ENCODE measurements around the gene PLA1A.
A peak's percentile ranks its signal among the peaks of the same experiment; 100 is the strongest.
"Not testable (repeated sequence)": the region's sequence is repeated elsewhere in the genome, so short reads cannot be mapped to it uniquely, and the experiment has no call there.

Gene PLA1A

DNA sequence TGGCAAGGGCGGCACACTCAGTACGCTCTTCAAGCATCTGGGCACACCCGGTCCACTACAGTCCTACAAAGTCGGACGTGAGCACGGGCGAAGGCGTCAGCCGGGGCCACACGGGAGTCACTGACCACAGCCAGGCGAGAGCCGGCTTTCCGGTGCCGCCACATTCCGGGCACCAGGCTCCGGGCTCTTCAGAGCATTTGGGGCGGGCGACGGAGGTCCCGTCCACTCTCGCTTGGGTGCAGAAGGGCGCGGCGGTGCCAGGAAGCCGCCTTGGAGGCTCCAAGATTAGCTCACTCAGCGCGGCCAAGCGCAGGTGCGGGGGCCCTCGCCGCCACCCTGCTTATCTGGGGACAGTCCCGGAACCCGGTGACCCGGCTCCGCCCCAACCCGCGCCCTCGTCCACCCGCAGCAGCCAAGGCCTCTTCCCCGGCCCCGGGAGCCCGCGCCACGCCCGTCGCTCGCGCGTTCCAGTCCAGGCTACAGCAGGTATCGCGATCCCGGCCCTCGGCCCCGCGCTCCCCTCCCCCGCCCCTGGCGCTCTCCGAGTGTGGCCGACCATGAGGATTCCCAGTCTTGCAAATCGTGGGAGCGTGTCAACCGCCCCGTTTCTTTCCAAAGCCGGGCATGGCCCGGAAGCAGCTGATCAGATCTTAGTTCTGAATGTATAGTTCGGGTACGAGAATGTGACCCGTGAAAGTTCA is 18.2 kb upstream of the PLA1A start, which contains the start of gene ADPRH:
TSS of gene ADPRH (plus strand) at position 127 of the 701 bp plus-strand sequence. CDS start 2,678 bp downstream, outside the sequence.
- peak; percentile 69 for DNase-seq (ENCODE audit: low spot score)

DNA sequence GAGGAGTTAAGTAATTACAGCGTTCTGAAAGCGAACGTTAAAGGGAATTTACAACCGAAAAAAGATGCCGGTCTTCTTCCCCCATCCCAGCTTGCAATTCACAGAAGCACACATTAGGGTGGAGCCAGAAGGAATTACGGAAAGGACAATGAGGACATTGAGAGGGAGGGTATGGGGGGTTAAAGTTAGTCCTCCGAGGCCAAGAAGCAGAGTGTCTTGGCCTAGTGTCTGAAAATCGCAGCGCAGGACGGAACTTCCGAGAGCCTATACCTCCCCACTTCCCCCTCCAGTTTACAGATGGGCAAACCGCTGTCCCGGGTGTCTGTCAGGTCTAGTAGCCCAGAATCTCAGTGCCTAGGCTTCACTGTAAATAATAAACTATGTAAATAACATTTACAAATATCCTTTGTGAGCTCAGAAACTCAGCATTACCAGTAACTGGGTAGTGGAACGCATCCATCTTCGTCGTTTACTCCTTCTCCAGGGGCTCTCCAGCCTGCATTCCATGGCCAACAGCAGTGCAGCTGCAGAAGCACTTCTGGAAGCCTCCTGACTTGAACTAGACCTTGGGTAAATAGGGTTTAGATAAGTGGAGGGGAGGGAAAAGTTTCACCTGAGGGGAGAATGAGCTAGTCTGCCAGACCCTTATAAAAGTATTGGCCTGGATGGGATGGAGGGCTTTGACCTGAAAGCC is 17.5 kb upstream of the PLA1A start:
- DNase-seq (ENCODE audit: low spot score), result peak; percentile 67

DNA sequence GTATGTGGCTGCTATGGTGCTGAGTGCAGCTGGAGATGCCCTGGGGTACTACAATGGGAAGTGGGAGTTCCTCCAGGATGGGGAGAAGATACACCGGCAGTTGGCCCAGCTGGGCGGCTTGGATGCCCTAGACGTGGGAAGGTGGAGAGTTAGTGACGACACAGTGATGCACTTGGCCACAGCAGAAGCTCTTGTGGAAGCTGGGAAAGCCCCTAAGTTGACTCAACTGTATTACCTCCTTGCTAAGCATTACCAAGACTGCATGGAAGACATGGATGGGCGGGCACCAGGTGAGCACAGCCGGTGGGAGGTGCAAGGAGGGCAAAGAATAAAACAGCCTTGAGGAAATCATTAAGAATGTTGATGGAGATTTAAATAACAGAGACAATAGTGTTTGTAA is 15.5 kb upstream of the PLA1A start:
- DNase-seq (ENCODE audit: low spot score), result no peak

GRCh38 chr3:119585208-119585607 is 12.5 kb upstream of the PLA1A start:
- DNase-seq (ENCODE audit: low spot score), result no peak

- DNase-seq (ENCODE audit: low spot score), result no peak
These were observed 11.7 kb upstream of the PLA1A start for GRCh38 chr3:119585856-119586570.

DNA sequence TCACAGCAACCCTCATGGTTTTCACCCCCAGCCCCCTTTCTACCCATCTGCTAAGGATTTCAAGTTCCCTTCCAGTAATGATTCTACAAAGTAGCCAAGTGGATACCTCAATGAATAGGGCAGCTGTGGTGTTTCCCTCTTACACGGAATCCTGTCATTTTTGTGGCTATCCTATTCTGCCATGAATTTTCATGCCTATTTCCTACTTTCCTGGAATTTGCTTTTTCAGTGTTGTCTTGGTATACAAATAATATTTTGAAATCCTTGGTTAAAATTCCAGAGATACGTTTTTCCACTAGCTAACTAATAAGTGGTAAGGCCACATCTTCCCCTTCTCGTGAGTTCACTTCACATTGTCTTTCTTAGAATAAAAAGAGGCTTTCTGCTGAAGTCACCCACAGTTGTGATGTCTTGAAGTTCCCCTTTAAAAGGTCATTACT is 10.9 kb upstream of the PLA1A start:
- no peak for DNase-seq (ENCODE audit: low spot score)

DNA sequence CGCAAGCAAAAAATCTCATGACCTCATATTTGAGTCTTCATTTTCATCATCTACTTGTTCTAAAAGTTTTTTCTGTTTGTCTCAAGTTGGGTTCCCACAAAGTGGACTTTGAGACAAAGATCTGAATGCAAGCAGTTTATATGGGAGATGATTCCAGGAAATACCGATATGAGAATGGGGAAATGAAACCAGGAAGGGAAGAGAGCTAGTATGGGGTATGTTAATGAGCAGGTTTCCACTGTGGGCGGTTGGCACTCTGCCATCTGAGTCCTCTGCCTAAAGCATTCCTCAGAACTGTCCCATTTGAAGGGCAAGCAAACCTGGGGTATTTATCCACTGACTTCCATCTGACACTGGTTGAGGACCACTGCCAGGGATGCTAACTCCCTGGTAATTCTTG is 9.6 kb upstream of the PLA1A start:
- DNase-seq (ENCODE audit: low spot score), result peak; percentile 71

DNA sequence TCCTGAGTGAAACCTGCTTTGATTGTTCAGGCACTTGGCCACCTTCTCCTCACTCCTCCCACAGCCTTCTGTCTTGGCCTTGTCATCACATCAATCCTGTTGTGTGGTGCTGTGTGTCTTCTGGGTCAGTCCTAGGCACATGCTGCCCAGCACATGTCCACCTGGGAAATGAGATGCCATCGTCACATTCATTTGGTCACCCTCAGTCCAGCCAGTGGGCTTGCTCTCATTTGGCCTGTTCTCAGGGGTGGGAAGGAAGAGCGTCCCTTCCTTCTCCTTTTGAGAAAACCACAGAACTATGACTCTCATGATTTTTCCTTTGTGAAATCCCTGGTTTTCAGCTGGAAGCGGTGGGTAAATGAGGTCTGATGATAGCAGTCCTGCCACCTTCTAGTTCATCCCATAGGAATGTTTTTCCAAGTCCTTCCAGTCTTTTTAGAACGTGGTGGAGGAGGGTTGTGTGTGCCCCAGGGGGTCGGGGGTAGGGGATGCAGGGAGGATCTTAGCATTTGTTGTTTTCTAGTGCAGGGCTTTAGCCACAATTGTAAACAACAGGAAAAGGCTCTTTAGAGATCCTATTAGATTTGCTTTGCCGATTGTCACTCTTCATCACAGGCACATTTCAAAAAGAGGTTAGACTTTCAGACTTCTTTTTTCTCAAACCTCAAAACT is 8.4 kb upstream of the PLA1A start:
- DNase-seq (ENCODE audit: low spot score), result no peak

DNA sequence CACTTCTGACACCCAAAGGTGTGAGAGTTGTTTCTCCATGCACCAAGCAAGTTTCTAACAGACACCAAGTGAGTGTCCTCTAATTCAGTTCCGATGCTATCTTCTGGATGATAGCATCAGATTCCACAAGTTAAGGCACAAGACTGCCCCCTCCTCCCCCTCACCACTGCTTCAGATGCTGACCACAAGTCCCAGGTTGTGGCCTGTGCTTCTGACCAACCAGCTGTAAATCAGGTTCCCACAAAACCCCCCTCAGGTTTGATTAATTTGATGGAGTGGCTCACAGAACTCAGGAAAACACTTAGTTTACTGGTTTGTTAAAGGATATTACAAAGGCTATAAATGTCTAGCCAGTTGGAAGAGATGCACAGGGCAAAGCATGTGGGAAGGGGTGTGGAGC is 7.0 kb upstream of the PLA1A start:
- DNase-seq (ENCODE audit: low spot score), result no peak

DNA sequence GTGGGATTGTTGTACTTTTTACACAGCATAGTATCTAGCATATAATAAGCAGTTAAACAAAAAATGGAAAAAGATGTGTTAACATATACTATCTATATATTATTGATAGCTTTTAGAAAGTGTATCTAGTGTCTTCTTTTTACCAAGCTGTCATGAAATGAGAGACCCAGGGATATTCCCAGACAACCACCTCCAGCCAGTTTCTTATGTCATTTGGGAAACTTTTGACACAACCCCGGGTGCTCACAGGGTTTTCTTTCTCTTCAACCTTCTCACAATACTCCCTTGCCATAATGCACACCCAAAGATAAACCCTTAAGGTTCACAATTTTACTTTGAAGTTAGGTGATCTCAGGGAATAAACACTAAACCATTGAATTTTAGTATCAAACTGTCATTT is 4.8 kb upstream of the PLA1A start:
- no peak for DNase-seq (ENCODE audit: low spot score)

DNA sequence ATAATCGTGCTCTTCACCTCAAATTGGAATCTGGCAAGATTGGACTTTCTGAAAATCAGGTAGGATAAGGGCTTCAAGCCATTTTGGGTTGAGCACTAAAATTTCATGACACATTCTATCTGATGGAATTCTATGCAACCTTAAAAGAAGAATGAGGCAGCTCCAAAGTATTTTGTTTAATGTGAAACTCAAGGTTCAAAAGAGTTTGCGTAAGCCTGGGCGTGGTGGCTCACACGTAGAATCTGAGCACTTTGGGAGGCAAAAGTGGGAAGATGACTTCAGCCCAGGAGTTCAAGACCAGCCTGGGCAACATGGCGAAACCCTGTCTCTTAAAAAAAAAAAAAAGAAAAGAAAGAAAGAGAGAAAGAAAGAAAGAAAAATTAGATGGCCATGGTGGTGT is 3.6 kb upstream of the PLA1A start:
- DNase-seq (ENCODE audit: low spot score), result no peak

DNA sequence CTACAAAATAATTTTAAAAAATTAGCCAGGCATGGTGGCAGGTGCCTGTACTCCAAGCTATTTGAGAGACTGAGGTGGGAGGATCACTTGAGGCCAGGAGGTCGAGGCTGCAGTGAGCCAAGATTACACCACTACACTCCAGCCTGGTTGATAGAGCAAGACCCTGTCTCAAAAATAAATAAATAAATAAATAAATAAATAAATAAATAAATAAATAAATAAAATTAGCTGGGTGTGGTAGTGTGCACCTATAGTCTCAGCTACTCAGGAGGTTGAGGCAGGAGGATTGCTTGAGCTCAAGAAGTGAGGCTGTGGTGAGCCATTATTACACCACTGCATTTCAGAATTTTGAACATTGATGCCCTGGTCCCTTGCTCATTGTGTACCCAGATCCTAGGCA is 2.8 kb upstream of the PLA1A start:
- DNase-seq (ENCODE audit: low spot score), result not testable (repeated sequence)

DNA sequence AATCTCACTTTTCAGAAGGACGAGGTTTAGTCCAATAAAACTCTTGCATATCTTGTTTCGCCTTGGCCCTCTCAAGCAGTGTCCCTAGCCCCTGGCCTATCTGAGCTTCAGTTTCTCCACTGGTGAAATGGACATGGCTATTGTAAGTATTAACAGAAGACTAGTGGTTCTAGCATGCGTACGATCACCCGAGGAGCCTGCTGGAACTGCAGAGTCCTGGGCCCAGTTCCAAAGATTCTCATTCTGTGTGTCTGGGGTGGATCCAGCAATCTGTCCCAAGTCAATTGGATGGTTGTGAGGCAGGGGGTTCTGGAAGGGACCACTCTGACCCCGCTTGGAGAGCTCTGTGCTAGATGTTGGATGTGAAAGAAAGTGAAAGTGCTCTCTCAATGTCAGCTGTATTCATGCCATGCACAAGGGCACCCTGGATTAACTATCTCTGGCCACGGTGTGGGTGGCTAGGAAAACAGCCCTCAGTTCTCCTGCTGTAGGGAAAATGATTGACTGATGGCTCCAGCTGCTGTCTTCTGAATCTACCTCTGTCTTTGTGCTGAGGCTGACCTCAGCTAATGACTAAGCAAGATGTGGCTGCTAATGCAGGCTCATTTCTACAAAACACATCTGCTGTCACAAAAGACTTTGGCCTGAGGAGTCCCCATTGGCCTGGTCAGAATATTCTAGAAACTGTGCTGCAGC is 1.9 kb upstream of the PLA1A start:
- DNase-seq (ENCODE audit: low spot score), result peak; percentile 47

GRCh38 chr3:119596398-119596797 is 1.3 kb upstream of the PLA1A start:
- no peak for DNase-seq (ENCODE audit: low spot score)

- DNase-seq (ENCODE audit: low spot score), result no peak
These were observed 869 bp downstream of the PLA1A start for GRCh38 chr3:119598410-119599098.

- no peak for DNase-seq (ENCODE audit: low spot score)
These were observed 2.0 kb downstream of the PLA1A start for GRCh38 chr3:119599558-119600174.

DNA sequence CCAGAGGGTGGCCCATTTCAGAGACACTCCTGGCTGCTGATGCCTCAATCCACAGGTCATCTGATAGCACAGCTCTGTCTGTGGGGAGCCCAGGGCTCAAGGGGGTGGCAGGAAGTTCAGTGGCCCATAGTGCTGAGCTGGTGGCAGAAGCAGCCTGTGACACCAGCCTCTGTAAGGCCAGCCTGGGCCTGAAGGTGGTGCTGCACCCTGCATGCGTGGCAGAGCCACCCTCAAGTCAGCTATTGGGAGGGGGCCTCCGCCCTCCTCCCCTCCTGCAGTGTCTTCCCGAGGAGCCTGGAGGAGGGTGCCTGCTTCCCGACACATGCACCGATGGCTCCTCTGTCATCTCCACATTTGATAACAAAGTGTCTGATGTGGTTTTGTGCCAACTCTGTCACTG is 3.0 kb downstream of the PLA1A start:
- DNase-seq (ENCODE audit: low spot score), result no peak

GRCh38 chr3:119601154-119601553 is 3.5 kb downstream of the PLA1A start:
- no peak for DNase-seq (ENCODE audit: low spot score)

DNA sequence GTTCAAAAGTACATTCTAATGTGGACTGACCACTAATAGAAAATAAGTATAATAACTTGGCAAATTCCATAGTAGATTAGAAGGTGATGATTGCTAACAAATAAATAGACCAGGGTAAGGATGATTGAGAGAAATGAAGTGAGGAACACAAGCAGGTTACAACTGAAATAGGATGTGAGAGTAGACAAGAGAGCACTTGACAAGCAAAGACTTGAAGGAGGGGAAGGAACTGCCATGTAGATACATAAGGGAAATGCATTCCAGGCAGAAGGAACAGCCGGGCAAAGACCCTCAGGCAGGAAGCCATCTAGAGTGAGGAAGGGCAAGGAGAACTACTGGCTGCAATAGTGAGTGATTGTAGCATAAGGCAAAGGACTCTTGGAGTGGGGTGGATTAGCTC is 5.0 kb downstream of the PLA1A start:
- no peak for DNase-seq (ENCODE audit: low spot score)

- peak; percentile 84 for DNase-seq (ENCODE audit: low spot score)
These were observed 7.2 kb downstream of the PLA1A start for GRCh38 chr3:119604878-119605277.
